Measurements from ENCODE around the gene AKAP1.

GRCh38 chr17:57170866-57171265 lies 85.8 kb downstream of the AKAP1 start:
- no peak for TF ChIP-seq CTCF (conservative IDR thresholded peaks at IDR 0.05 in 1 of 2, IDR thresholded peaks at IDR 0.05 in 1 of 2; ENCODE audit: low read depth in 1 of 2, low read length in 2 of 2)
- TF ChIP-seq EZH2 (IDR thresholded peaks at IDR 0.05; ENCODE audit: low read length, missing control alignments), result no peak
